HCT116 (cell line): Measurements from ENCODE around the gene PDE10A.

Source experiments
- CEBPB ChIP-seq: IDR thresholded peaks from 2 replicates; pipeline ENCODE4 v1.6.1; 2012; ENCODE audit warnings: low read depth
- ELF1 ChIP-seq: IDR thresholded peaks from 2 replicates; pipeline ENCODE4 v1.6.1; 2012; ENCODE audit warnings: low read depth, borderline replicate concordance
- EZH2 ChIP-seq: fragments of 200-600 bp; sonication (generic); IDR thresholded peaks from 2 replicates; pipeline ENCODE4 v1.6.1; 2017; ENCODE audit warnings: antibody characterized with exemption, mixed run types
- EZH2phosphoT487 ChIP-seq: fragments of 200-600 bp; IDR thresholded peaks from 2 replicates; pipeline ENCODE4 v1.6.1; 2018; ENCODE audit warnings: antibody characterized with exemption, borderline replicate concordance
- JUND ChIP-seq: IDR thresholded peaks from 2 replicates; pipeline ENCODE4 v1.6.1; 2012
- POLR2A ChIP-seq: IDR thresholded peaks from 2 replicates; pipeline ENCODE4 v1.7.0; 2011; ENCODE audit warnings: borderline replicate concordance; ENCODE audit not compliant: insufficient read depth, insufficient read length; ENCODE audit errors: extremely low read depth
- POLR2AphosphoS5 ChIP-seq: IDR thresholded peaks from 2 replicates; pipeline ENCODE4 v1.6.1; 2011; ENCODE audit warnings: mild to moderate bottlenecking, low read depth, low read length, moderate library complexity
- RAD21 ChIP-seq: IDR thresholded peaks from 2 replicates; pipeline ENCODE4 v1.6.1; 2012; ENCODE audit warnings: low read depth, mild to moderate bottlenecking
- REST ChIP-seq: IDR thresholded peaks from 2 replicates; pipeline ENCODE4 v1.6.1; 2012; ENCODE audit warnings: low read depth
- SIN3A ChIP-seq: IDR thresholded peaks from 2 replicates; pipeline ENCODE4 v1.6.1; 2012; ENCODE audit warnings: low read depth
- YY1 ChIP-seq: IDR thresholded peaks from 2 replicates; pipeline ENCODE4 v1.6.1; 2011; ENCODE audit warnings: low read length, low read depth, moderate library complexity, mild to moderate bottlenecking; ENCODE audit not compliant: insufficient replicate concordance; ENCODE audit errors: extremely low read depth
- ZNF274 ChIP-seq: fragments of 200-500 bp; sonication (Bioruptor generic); IDR thresholded peaks from 2 replicates; pipeline ENCODE4 v1.6.1; 2014; ENCODE audit warnings: mild to moderate bottlenecking, low read depth, low read length, inconsistent platforms
- TF ChIP-seq, protein P1 (sequence below), 3 experiments: fragments of 200-600 bp in 1 of 3; sonication (generic) in 1 of 3; IDR thresholded peaks in 2 of 3; conservative IDR thresholded peaks in 1 of 3; 2 replicates each; pipeline ENCODE4 v1.5.1; 2012 to 2017; ENCODE audit warnings: low read depth in 2 of 3, low read length in 2 of 3, antibody characterized with exemption in 1 of 3, borderline replicate concordance in 1 of 3, control low read depth in 1 of 3, mild to moderate bottlenecking in 1 of 3, mixed read lengths in 1 of 3, mixed run types in 1 of 3, moderate library complexity in 1 of 3; ENCODE audit not compliant: insufficient read depth in 1 of 3
- TF ChIP-seq, protein P2 (sequence below): IDR thresholded peaks from 2 replicates; pipeline ENCODE4 v1.6.1; 2012

DNA sequence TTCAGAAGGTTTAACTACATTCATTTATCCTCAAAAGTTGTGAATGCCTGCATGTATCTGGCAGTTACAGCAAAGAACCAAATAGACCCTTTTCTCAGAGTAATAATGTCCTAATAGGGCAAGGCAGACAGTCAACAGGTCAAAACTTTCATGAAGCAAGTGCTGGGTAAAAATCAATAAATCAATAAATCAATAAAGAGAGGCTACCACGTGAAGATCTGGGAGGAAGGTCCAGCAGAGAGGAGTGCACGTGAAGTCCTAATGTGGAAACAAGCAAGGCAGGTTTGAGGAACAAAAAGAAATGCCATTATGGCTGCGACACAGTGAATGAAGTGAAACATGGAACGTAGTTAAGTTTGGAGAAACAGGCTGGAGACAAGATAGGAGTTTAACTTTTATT lies 317.3 kb downstream of the PDE10A start:
- no peak for TF ChIP-seq EZH2
- TF ChIP-seq, protein P1, sequence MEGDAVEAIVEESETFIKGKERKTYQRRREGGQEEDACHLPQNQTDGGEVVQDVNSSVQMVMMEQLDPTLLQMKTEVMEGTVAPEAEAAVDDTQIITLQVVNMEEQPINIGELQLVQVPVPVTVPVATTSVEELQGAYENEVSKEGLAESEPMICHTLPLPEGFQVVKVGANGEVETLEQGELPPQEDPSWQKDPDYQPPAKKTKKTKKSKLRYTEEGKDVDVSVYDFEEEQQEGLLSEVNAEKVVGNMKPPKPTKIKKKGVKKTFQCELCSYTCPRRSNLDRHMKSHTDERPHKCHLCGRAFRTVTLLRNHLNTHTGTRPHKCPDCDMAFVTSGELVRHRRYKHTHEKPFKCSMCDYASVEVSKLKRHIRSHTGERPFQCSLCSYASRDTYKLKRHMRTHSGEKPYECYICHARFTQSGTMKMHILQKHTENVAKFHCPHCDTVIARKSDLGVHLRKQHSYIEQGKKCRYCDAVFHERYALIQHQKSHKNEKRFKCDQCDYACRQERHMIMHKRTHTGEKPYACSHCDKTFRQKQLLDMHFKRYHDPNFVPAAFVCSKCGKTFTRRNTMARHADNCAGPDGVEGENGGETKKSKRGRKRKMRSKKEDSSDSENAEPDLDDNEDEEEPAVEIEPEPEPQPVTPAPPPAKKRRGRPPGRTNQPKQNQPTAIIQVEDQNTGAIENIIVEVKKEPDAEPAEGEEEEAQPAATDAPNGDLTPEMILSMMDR (IDR thresholded peaks at IDR 0.05 in 2 of 3, conservative IDR thresholded peaks at IDR 0.05 in 1 of 3; ENCODE audit: borderline replicate concordance in 1 of 3, insufficient read depth in 1 of 3, low read depth in 2 of 3, low read length in 2 of 3), result no peak
- no peak for TF ChIP-seq SIN3A
- no peak for TF ChIP-seq POLR2A
- TF ChIP-seq RAD21, result no peak
- no peak for TF ChIP-seq YY1
- no peak for TF ChIP-seq POLR2AphosphoS5
- TF ChIP-seq, protein P2, sequence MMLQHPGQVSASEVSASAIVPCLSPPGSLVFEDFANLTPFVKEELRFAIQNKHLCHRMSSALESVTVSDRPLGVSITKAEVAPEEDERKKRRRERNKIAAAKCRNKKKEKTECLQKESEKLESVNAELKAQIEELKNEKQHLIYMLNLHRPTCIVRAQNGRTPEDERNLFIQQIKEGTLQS, result no peak
- no peak for TF ChIP-seq CEBPB
- no peak for TF ChIP-seq ZNF274
- no peak for TF ChIP-seq JUND
- TF ChIP-seq ELF1, result no peak
- TF ChIP-seq EZH2phosphoT487, result no peak
- TF ChIP-seq REST, result no peak
